D341Med (cell line): Measurements from ENCODE around the gene WDR74.
"Not testable (repeated sequence)": the region's sequence is repeated elsewhere in the genome, so short reads cannot be mapped to it uniquely, and the experiment has no call there.

Experiments
- DNase-seq: peaks from one replicate; pipeline ENCODE4 v3.0.0; 2012; ENCODE audit warnings: low spot score

WDR74 gene

DNA sequence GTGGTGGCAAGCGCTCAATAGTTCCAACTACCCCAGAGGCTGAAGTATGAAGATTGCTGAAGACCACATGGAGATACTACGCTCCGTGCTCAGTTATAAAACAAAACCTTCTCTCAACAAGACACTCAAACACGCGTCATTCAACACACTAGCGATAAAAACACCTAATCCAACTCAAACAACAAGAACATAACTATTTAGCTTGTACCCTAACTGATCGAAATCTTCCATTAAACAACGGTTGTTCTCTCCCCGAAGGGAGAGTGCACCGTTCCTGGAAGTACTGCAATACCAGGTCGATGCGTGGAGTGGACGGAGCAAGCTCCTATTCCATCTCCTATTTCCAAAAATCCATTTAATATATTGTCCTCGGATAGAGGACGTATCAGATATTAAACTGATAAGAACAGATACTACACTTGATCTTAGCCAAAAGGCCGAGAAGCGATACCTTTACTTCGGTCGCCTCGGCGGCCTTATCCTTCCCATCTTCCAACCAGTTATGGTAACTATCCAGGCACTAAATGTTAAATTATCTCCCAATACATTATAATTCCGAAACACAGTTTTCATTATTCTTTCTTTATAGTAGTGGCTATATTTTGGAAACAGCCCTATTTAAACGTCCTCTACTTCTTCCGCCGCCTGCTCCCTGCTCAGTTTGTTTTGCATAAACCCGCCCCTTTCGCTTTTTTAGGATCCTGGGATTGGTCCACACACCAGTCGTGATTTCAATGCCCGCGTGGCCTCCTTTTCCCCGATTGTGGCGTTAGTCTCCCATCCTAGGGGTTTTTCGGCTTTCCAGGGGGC is 2.2 kb upstream of the WDR74 start:
- peak; percentile 88 for DNase-seq

DNA sequence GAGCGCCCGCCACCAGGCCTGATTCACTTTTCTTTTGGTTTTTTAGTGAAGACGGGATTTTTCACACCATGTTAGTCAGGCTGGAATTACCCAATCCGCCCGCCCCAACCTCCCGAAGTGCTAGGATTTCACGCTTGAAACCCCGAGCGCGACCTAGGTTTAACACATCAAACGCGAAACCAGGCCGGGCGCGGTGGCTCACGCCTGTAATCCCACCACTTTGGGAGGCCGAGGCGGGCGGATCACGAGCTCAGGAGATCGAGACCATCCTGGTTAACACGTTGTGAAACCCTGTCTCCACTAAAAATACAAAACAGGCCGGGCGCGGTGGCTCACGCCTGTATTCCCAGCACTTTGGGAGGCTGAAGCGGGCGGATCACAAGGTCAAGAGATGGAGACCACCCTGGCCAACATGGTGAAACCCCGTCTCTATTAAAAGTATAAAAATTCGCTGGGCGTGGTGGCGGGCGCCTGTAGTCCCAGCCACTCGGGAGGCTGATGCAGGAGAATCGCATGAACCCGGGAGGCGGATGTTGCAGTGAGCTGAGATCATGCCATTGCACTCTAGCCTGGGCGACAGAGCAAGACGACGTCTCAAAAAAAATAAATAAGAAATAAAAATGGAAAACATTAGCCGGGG is 1.5 kb upstream of the WDR74 start:
- DNase-seq: not testable (repeated sequence)

DNA sequence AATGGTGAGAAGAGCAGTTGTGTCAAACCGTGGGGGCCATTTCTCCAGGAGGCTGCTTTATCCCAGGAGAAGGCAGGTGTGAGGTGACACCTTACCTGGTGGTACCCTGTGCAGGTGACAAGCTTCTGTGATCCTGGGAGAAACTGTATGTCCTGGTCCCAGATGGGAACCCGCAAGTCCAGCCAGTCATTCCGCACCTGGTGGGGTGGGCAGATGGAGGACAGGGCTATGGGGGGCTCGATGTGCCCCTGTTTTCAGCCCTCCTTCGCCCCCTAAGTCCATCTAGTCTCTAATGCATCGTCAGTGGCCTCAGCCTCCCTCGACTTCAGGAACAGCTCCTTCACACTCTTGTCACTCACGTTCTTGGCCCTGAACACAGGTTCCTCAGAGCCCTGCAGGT is 4.1 kb downstream of the WDR74 start:
- no peak for DNase-seq

DNA sequence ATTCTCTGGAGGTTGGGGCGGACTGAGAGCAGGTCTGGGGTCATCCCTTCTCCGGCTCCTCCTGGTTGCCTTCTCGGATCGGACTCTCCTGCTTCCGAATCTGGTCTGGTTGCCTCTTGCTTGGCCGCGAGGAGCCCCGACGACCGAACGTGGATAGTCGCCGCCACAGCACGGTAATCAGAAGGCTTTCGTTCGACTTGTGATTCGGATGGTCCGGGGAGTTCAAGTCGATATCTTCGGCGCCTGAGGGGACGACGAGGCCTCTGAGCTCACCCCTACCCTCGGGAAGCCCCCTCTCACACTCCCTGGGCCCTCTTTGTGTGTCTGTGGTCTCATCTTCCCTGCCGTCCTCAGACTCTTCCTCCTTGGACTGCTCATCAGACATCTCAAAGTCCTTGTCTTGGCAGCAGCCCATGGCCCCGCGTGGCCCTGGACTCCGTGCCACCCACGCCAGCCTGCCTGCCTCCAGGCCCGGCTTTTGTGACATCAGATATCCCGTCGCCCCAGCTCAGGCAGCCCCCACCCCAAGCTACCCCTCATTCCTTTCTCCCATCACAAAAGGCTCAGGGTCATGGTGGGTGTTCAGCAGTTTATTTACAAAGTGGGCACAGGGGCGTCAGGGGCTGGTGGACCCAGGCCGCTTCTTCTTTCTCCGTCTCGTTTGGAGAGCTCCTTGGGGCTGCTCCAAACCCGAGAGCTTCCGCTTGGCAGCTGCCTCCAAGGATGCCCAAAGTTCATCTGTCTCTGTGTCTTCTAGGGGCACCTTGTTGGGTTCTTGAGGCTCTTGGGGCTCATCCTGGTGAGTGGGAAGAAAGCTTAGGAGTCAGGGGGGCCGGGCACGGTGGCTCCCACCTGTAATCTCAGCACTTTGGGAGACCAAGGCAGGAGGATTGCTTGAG is 6.8 kb downstream of the WDR74 start, which contains the start of gene TEX54:
Gene TEX54 (minus strand): TSS at position 506 of the 899 bp plus-strand sequence.
- DNase-seq: no peak

DNA sequence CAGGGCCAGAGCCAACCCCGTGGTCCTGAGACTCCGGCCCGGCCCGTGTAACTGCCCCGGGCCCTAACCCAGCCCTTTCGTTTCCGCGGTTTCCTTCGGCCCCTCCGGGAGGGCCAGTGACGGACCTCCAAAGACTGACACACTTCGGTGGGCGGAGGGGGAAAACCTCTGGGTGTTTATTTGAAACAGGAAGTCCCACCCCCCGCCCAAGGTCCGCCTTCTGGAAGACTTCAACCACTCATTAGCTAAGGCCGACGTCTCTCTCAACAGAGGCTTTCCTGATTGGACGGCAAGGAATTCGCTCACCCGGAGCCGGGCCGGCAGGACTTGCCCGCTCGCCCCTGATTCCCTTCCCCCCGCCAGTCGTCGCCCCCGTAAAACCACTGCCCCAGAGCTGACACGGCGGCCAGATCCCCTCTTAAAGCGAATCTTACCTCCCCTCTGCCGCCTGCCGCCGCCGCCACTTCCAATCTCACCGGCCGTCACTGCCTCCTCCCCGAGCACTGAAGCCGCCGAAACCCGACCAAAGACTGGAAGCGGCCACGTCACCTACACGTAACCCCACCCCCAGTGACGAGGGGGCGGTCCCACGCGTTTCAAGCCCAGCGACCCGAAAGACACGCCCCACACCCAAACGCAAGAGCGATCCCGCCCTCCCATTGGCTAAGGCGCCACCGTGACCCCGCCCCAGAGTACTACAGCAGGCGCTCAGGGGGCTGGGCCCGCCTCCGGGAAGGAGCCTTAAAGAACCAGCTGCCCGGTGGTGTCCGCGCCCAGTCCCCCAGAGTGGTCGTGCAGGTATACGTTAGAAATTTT is 7.7 kb downstream of the WDR74 start, which contains the start of gene STX5:
Gene STX5 (minus strand): TSS at position 532 of the 816 bp plus-strand sequence. CDS start 808 bp downstream, outside the sequence.
- peak; percentile 95 for DNase-seq

DNA sequence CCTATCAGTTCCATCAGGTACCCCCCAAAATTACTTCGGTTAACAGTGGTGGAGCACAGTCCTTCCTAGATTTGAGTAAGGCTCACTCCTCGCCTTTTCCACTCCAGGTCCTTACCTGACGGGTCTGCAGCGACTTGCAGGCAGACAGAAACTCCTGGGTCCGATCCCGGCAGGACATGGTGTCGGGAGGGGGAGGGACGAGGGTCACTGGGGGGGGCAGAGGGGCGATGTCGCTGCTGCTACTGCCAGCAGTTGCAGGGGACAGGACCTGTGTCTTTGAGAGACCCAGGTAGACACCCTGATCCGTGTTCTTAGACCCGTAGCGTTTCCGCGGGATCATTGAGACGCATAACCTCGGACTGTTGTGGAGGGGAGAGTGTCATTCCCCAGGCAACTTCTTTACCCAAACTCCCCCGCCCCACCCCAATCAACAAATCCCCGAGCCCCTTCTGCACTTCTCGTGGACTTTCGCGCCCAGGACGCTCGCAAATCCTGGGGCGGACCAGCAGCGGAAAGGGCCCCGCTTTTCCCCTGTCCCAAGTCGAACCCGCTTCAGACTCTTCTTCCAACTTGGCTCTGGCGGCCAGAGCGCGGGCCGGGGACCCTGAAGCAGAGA is 8.4 kb downstream of the WDR74 start:
- peak; percentile 72 for DNase-seq

DNA sequence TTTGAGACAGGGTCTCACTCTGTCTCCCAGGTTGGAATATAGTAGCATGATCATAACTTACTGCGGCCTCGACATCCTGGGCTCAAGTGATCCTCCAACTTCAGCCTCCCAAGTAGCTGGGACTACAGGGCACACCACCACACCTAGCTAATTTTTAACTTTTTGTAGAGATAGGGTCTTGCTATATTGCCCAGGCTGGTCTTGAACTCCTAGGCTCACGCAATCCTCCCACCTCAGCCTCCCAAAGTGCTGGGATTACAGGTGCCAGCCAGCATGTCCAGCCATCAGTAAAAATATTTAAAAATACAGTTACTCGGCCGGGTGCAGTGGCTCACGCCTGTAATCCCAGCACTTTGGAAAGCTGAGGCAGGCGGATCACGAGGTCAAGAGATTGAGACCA is 11.3 kb downstream of the WDR74 start:
- DNase-seq: not testable (repeated sequence)

DNA sequence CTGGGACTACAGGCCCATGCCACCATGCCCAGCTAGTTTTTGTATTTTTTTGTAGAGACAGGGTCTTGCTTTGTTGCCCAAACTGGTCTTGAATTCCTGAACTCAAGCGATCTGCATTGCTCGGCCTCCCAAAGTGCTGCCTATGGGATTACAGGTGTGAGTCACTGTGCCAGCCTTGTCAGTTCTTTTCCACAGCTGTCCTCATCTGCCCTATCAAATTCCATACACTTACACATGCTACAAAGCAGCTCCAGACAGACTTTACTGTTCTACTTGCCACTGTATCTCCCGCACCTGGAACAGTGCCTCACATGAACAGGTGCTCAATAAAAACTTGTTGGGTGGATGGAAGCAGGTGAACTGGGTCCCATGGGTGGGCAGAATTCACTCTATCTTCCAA is 15.7 kb downstream of the WDR74 start:
- no peak for DNase-seq

DNA sequence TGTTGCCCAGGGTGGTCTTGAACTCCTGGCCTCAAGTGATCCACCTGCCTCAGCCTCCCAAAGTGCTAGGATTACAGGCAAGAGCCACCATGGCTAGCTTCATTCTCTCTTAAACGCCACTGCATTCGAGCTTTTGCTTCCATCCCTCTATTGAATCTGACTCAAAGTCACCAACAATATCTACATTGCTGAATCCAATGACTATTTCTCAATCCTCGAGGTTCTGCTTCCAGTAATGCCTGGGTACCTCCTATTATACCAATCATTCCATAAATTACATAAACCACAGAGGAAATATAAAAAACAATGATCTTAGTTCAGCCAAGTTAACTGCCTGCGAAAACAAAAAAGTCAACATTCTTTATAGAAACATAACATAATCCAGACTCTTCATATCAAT is 22.3 kb downstream of the WDR74 start:
- DNase-seq: no peak

DNA sequence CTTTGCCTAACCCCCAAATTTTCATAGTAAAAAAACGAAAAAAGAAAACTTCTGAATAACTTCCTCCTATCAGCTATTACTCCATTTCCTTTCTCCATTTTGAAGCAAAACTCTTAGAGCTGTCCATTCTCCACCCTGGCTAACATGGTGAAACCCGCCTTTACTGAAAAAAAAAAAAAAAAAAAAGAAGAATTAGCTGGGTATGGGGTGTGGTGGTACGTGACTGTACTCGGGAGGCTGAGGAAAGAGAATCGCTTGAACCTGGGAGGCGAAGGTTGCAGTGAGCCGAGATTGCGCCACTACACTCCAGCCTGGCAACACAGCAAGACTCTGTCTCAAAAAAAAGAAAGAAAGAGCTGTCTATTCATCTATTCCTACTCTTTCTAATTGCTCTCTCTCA is 22.8 kb downstream of the WDR74 start:
- DNase-seq: no peak

DNA sequence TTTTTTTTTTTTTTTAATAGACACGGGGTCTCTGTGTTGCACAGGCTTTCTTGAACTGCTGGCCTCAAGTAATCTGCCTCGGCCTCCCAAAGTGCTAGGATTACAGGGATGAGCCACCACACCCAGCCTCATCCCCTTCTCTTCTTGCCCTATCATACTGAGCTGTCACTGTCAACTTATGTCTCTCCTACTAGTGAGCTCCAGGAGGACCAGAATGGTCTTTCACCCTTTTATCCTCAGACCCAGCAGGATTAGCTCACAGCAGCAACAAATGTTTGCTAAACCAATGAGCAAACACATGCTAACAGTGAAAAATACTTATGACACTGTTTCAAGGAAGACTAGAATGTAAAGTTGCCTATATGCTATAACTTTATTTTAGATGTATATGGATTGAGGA is 27.7 kb downstream of the WDR74 start:
- DNase-seq: no peak

DNA sequence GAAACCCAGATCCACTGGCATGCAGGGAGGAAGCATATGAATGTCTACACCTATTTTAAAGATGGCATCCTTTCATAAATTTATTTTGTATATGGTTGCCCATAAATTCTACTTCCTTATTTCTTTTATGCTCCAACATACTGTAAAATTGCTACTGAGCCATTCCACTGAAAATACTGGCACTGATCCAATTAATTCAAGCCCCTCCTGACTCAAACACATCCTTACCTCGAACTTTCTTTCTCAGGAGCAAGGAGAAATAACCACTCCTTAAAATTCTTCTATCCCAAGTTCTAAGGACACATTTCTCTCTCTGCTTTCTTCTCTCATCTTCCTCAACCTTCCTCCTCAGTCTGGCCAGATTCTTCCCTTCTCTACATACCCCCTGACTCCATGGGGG is 28.6 kb downstream of the WDR74 start:
- no peak for DNase-seq

DNA sequence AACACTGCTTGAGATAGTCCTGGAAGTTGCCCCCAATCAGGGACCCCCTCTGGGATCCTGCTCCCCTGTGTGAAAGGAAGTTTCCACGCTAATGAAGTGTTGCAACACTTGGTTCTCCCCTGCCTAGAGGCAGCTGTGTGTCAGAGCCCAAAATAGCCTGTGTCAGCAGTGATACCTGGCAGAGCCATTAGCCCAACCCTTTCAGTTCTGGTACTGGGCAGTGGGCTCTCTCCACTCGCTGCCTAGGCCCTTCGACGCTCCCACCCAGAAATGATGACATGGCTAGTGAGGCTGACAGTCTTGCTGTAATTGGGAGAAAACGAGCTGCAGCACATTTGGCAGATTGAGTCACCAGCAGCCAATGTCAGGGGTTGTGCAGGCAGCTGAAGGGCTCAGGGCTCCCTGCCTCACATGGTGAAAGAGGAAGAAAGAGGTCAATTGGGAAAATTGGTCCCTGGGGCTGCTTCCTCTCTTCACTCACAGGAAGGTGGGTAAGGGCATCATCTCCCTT is 32.7 kb downstream of the WDR74 start:
- no peak for DNase-seq

DNA sequence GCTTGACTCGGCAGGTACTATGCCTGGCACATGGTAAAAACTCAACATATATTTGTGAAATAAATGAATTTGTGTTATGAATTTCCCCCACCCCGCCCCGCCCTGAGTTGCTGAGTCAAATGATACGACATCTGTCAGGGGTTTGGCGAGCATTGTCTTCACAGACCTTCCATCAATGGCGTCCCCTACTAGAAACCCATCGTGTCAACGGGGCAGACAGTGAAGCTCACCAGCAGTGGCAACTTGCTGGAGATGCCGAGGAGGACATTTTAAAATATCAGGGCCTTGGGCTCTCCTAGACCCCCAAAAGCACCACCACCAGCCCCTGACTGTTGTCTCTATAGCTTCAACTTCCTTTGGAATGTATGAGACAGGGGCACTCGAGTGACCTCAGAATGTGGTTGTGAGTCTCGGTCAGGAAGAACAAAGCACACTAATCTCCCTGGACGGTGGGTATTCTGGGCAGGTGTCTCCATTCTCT is 33.4 kb downstream of the WDR74 start:
- DNase-seq: peak; percentile 52

DNA sequence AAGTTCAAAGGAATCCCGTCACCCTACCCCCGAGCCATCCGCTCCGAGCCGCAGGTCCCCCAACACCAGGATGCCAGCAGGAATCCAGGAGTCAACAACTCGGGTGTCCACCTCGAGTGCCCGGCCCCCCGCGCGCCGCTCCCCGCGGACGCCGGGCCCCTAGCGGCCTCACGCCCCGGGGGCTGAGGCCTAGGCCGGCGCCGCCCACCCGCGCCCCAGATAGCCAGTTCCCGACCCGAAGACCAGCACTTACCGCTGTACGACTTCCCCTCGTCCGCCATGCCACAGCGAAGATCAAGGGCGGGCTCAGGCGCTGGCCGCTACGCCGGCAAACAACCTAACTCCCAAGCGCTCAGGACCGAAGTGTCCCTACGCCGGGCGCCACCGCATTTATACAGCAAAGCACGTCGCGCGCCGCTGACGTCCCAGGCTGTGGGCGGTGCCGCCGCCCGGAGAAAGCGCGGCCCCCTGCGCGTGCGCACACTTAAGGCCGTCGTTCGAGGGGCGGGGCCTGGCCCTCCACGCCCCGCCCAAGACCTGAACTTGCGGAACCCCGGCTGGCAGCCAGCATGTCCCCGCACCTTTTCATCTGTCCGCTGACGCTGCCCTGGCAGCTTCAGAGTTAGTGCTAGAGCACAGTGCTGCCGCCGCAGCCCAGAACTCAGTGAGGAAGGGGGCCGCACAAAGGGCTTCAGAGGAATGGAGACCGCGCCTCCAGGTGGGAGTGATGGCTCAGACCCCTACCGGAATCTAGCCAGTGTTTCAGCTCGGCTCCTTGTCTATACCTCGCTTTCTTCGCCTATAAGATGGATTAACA is 34.1 kb downstream of the WDR74 start, which contains the start of gene NXF1:
Gene NXF1 (minus strand): TSS at position 365 of the 817 bp plus-strand sequence. CDS start 84 bp downstream, at position 281.
- peak; percentile 100 for DNase-seq

DNA sequence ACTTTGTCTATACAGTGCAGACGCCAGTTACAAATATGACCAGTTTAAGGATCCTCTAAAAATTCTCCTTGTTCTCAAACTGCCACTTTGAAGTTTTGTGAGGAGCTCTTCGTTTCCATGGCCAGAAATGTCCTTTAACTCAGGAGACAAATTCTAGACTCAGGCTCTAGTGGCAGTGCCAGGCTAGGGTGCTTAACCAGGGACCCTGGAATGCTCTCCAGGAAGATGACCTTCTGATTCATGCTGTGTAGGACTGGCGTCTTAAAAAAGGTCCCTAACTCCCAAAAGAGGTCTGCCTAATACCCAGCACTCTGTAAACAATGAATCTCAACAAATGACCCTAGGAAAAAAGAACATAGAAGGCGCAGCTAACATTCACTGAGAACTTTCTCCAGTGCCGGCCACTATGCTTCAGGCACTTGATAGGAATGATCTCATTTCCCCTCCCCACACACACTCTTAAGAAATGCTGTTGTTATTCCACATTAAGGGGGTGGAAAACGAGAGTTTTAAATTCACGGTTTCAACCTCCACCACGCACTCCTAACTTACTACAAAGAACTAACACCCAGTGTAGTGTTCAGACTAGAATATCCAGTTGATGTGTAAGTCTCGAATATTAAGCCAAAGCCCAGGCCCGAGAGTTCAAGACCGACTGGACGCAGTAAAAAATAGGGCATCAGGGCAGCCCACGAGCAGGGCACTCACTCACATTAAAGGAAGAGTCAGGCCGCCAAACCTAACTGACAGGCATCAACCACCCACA is 34.9 kb downstream of the WDR74 start:
- no peak for DNase-seq

DNA sequence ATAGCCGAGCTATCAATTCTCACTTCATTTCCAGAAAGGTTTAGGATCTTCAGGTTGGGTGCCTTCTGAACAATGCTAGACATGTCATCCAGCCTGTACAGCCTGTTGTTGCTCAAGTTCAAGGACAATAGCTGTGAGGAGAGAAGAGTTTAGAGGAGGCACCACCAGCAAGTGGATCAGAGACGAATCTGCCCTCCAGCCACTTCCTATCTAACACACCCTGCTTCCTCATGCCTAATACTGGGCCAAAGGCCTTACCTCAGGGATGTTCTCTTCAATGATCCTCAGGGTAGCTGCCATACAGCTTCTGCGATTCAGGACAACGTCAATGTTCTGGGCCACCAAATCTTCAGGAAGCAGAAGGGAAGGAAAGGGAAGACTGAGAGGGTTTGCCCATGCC is 38.3 kb downstream of the WDR74 start:
- no peak for DNase-seq

DNA sequence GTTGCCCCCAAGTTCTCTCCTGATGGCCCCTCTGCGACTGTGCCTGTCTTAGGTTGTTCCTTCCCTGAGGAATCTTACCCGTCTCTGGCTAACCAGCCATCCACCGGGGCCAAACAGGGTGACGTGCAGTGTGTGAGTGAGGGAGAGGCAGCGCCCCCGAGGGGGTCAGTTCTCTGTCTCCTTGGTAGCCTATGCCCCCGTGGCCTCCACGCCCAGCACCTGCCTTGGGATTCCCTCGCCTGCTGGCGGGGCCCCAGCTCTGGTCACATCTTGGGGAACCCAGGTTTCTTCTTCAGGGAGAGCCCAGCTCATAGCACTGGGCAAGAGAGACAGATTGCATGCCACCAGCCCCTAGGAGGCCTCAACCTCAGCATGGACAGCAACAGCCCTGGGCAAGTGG is 39.9 kb downstream of the WDR74 start:
- DNase-seq: no peak

DNA sequence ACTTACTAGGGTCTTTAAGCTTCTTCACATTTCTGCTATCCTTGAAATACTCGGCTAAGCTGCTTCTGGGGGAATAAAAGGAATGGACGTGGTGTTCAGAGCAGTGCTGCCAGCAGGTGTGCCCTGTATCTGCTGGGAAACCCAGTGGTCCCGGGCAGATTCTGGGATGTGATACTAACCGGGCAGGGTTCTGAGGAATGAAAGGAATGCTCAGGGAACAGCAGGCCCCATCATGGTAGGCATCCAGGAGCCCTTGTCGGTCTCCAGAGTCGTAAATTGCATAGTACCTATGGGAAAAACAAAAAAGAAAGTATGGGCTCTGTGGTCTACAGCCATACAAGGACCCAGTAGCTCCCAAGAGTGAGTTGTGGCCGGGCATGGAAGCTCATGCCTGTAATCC is 43.1 kb downstream of the WDR74 start:
- no peak for DNase-seq
